Activated naive CD4-positive, alpha-beta T cell treated with anti-CD3 and anti-CD28 coated beads, Interleukin-2, amount 50 U/mL, for 72 hours (primary cell): ENCODE data around the gene C4orf50. TPM values are rescaled to one million over a fixed set of nuclear protein-coding genes. Genes with fewer than 3 reads are reported as not detected.

Experiments used
- ATAC-seq, 2 donors: fragments of 150-1000 bp; cut with Tn5 transposase; 2 replicates each; pipeline ENCODE4 v1.10.0; 2021; ENCODE audit warnings: mild to moderate bottlenecking in 2 of 2, moderate library complexity in 2 of 2
- DNase-seq, 2 donors: peaks; one replicate each; pipeline ENCODE4 v3.0.0; 2021 to 2022; ENCODE audit warnings: low spot score in 2 of 2
- H3K27ac Mint-ChIP-seq, 2 donors: one replicate each; pipeline ENCODE4 v1.8.0; 2022; ENCODE audit warnings: mild to moderate bottlenecking in 2 of 2, mixed read lengths in 2 of 2
- H3K36me3 Mint-ChIP-seq, 2 donors: one replicate each; pipeline ENCODE4 v1.8.0; 2022; ENCODE audit warnings: mixed read lengths in 2 of 2
- H3K9me3 Mint-ChIP-seq, 2 donors: one replicate each; pipeline ENCODE4 v1.8.0; 2022; ENCODE audit warnings: mixed read lengths in 2 of 2
- total RNA-seq, 2 donors: library from RNA; stranded (reverse); gene quantifications; one replicate each; pipeline ENCODE4 v1.2.3, GENCODE V29; 2022

Gene C4orf50
- total RNA-seq, 2 donors from 2014 or later, result 0.12 TPM; not detected in 1

- DNase-seq, result no peak
- ATAC-seq, result no peak
- Mint-ChIP-seq H3K9me3 (no peaks in the 10 kb centered on the region), H3K27ac (no peak overlapping the region), H3K36me3 (no peaks in the 10 kb centered on the region)
These were observed 9.2 kb upstream of the C4orf50 start for GRCh38 chr4:6027392-6027791.

- Mint-ChIP-seq H3K9me3 (no peaks in the 10 kb centered on the region), H3K27ac (no peak overlapping the region), H3K36me3 (no peaks in the 10 kb centered on the region)
- DNase-seq, result no peak
- ATAC-seq, result no peak
These were observed 6.2 kb upstream of the C4orf50 start for GRCh38 chr4:6024313-6024960.

- ATAC-seq (no peak), DNase-seq (no peak)
- Mint-ChIP-seq H3K9me3 (no peaks in the 10 kb centered on the region), H3K36me3 (no peaks in the 10 kb centered on the region), H3K27ac (no peak overlapping the region)
These were observed 5.5 kb upstream of the C4orf50 start for GRCh38 chr4:6023731-6024130.

- ATAC-seq, result no peak
- Mint-ChIP-seq H3K27ac (no peak overlapping the region), H3K9me3 (no peaks in the 10 kb centered on the region)
These were observed 4.5 kb upstream of the C4orf50 start for GRCh38 chr4:6022607-6023288.

GRCh38 chr4:6021831-6022606 lies 3.8 kb upstream of the C4orf50 start:
- no peak overlapping the region for H3K27ac Mint-ChIP-seq
- DNase-seq (no peak), ATAC-seq (no peak)
- no peaks in the 10 kb centered on the region for H3K36me3 Mint-ChIP-seq
- H3K9me3 Mint-ChIP-seq, result no peaks in the 10 kb centered on the region

More at GRCh38 chr4:6022607-6023288, 4.5 kb upstream of the C4orf50 start:
- no peak for DNase-seq
- no peaks in the 10 kb centered on the region for H3K36me3 Mint-ChIP-seq

DNA sequence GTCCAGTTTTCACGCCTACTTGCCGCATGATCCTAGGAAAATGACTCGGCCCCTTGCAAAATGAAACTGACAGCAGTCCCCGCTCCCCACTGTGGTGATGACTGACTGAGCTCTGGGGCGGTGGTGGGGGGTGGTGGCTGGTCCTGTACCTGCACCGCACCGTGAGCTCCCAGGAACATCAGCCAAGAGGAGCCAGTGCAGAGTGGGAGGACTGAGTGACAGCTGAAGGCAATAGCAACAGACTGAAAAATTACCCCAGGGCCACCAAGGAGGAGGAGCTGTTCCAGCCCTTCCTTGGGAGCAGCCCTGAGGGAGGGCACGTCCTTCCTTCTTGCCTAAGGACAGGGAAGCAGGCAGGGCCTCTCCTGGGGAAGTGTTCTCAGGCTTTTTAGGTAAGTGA lies 2.4 kb upstream of the C4orf50 start:
- no peak for DNase-seq
- H3K27ac Mint-ChIP-seq, result no peak overlapping the region
- no peak for ATAC-seq
- H3K36me3 Mint-ChIP-seq, result no peaks in the 10 kb centered on the region
- no peaks in the 10 kb centered on the region for H3K9me3 Mint-ChIP-seq

DNA sequence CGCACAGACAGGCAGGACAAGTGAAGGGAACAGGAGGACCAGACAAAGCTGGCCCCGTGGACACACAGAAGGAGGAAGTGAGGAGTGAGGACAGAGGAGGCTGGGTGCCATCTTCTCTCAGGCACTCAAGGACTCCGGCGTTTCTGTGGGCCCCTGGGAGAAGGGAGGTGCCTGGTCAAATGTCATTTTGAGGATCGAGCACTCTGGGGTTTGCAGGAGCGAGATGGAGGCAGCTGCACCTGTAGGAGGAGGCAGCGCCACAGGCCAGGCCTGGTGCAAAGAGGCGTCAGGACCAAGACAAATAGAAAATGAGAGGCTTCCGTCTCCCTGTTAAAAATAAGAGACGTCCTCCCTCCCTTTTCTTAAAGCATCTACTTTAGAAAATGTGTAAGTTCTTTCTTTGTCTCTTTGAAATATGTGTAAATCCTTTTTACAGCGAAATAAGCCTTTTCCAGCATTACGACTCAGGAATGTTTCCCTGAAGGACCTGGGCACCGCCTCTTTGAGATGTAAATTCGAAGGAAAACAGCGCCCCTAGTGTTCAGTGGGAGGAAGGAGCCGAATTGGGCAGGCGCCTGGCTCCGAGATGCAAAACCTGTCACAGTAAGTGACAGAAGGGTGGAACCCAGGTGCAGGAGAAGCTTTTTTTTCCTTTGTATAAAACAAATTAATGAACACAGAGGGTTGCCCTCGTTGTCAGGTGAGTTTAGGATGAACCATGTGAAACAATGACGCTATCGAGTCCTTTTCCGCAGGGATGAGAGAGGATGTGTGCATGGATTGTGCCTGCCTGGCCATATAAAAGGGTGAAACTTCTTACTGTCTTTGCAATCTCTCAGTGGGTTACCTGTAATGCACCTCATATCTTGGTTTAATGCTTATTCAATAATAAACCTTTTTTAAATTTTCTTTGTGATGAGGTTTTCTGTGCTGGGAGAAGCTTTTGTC lies 1.4 kb upstream of the C4orf50 start:
- ATAC-seq, result no peak
- H3K36me3 Mint-ChIP-seq, result no peaks in the 10 kb centered on the region
- peak in 1 of 2 donors; percentile 52 for DNase-seq
- no peak overlapping the region for H3K27ac Mint-ChIP-seq
- H3K9me3 Mint-ChIP-seq, result no peaks in the 10 kb centered on the region

- Mint-ChIP-seq H3K9me3 (no peaks in the 10 kb centered on the region), H3K36me3 (no peaks in the 10 kb centered on the region), H3K27ac (no peak overlapping the region)
- DNase-seq (no peak), ATAC-seq (no peak)
These were observed 431 bp downstream of the C4orf50 start for GRCh38 chr4:6017800-6018199.

DNA sequence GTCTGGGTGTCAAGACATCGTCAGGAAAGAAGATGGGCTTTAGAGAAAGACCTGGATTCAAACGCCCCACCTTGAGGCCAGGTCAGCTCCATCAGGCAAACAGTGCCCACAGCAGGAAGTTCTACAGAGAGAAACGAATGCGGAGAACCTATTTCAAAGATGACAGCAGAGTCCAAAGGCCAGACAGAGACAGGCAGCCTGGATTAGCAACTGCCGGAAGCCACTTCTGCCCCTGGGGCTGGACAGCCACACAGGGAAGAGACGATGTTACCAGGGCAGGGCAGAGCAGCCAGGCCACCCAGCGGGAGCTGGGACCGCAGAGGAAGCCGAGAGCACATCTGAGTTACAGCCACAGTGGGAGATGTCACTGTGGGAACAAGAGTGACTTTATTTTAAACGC lies 1.2 kb downstream of the C4orf50 start:
- no peaks in the 10 kb centered on the region for H3K36me3 Mint-ChIP-seq

GRCh38 chr4:6013564-6013963 lies 4.7 kb downstream of the C4orf50 start:
- Mint-ChIP-seq H3K27ac (no peak overlapping the region), H3K36me3 (no peaks in the 10 kb centered on the region), H3K9me3 (no peaks in the 10 kb centered on the region)
- ATAC-seq (no peak), DNase-seq (no peak)

More for the DNA sequence above, 1.2 kb downstream of the C4orf50 start:
- DNase-seq (no peak), ATAC-seq (no peak)
- Mint-ChIP-seq H3K27ac (no peak overlapping the region), H3K9me3 (no peaks in the 10 kb centered on the region)

DNA sequence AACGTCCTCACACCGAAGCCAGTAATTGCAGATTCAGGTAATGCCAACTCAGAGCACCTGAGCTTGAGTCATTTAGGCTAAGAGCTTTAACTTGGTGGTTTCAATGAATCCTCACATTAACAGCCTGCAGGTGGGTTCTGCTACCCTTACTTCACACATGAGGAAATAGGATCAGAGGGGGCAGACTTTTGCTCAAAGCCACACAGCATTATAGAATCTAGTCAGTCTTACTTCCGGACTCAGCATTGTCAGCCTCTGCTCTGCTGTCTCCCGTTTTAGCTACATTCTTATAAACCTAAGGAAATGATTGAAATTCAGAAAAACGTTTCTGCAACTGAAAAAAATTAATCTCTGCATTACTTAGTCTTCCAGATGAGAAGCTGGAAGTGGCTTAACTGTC lies 6.0 kb downstream of the C4orf50 start:
- H3K9me3 Mint-ChIP-seq, result no peaks in the 10 kb centered on the region
- no peak overlapping the region for H3K27ac Mint-ChIP-seq
- no peak for DNase-seq
- ATAC-seq, result no peak
- H3K36me3 Mint-ChIP-seq, result no peaks in the 10 kb centered on the region

DNA sequence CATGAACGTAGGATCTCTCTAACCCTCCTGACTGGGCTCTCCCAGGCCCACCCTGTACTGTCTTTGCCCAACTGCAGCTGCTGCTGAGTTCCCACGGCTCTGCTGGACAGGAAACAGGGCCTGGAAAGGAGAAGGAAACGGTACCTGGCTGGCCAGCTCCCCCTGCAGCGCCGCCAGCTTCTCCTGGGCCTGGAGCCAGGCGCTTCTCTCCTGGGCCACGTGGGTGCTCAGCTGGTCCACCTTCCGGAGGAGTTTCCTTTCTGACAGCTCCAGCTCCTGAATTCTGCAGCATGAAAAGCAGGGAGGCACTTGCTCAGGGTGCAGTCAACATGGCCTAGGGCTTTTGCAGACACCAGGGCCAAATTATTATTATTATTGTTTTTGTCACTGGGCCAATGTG lies 6.5 kb downstream of the C4orf50 start:
- no peak for ATAC-seq
- Mint-ChIP-seq H3K9me3 (no peaks in the 10 kb centered on the region), H3K36me3 (no peaks in the 10 kb centered on the region), H3K27ac (no peak overlapping the region)
- no peak for DNase-seq

- H3K9me3 Mint-ChIP-seq, result no peaks in the 10 kb centered on the region
- H3K27ac Mint-ChIP-seq, result peak overlapping the region in 1 of 2 donors; percentile 12
- H3K36me3 Mint-ChIP-seq, result no peaks in the 10 kb centered on the region
- DNase-seq (no peak), ATAC-seq (no peak)
These were observed 7.0 kb downstream of the C4orf50 start for GRCh38 chr4:6011271-6011671.

DNA sequence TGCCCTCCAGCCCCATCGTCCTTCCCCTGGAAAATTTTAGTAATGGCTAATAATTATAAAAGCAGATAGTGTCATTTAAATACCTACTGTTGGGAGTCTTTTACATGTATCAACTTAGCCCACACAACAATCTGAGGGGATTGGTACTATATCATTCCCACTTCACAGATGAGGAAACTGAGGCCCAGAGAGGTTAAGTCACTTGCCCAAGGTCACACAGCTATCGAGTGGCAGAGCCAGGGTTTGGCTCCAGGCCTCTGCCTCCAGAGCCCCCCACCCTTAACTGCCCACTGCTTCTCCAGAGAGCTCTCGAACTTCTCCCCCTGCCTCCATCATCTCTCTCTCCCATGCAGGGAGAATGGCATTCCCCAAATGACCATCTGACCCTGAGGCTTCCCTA lies 7.4 kb downstream of the C4orf50 start:
- Mint-ChIP-seq H3K9me3 (no peaks in the 10 kb centered on the region), H3K36me3 (no peaks in the 10 kb centered on the region), H3K27ac (peak overlapping the region in 1 of 2 donors; percentile 12)
- DNase-seq (no peak), ATAC-seq (no peak)

- ATAC-seq (no peak), DNase-seq (no peak)
- Mint-ChIP-seq H3K27ac (no peak overlapping the region), H3K36me3 (no peaks in the 10 kb centered on the region), H3K9me3 (no peaks in the 10 kb centered on the region)
These were observed 8.8 kb downstream of the C4orf50 start for GRCh38 chr4:6009452-6009851.

GRCh38 chr4:6008766-6009385 lies 9.4 kb downstream of the C4orf50 start:
- Mint-ChIP-seq H3K27ac (no peak overlapping the region), H3K36me3 (no peaks in the 10 kb centered on the region), H3K9me3 (no peaks in the 10 kb centered on the region)
- DNase-seq, result no peak
- no peak for ATAC-seq
